Karpas-422 (cell line): Measurements from ENCODE around the gene SLC26A1. TPM values are rescaled to one million over a fixed set of nuclear protein-coding genes. Genes with fewer than 3 reads are reported as not detected.
"Not testable (repeated sequence)": the region's sequence is repeated elsewhere in the genome, so short reads cannot be mapped to it uniquely, and the experiment has no call there.

ENCODE experiments used
- DNase-seq: peaks from one replicate; pipeline ENCODE4 v3.0.0-alpha.2; 2015
- H2AFZ ChIP-seq: fragments of 200-600 bp; sonication (generic); 2 replicates; pipeline ENCODE4 v1.6.1; 2014; ENCODE audit warnings: antibody characterized with exemption, low read length, mixed read lengths
- H3K27ac ChIP-seq: fragments of 200-600 bp; sonication (generic); 2 replicates; pipeline ENCODE4 v1.5.1; 2014; ENCODE audit warnings: mild to moderate bottlenecking, low read length, moderate library complexity
- H3K27me3 ChIP-seq: fragments of 200-600 bp; sonication (generic); 2 replicates; pipeline ENCODE4 v1.6.1; 2014; ENCODE audit warnings: low read length, mixed read lengths
- H3K36me3 ChIP-seq: fragments of 200-600 bp; sonication (generic); 2 replicates; pipeline ENCODE4 v1.6.1; 2014; ENCODE audit warnings: low read length, mixed read lengths; ENCODE audit not compliant: insufficient read depth
- H3K4me1 ChIP-seq: fragments of 200-600 bp; sonication (generic); 2 replicates; pipeline ENCODE4 v1.6.1; 2014; ENCODE audit warnings: mild to moderate bottlenecking, low read length, mixed read lengths
- H3K4me2 ChIP-seq: fragments of 200-600 bp; sonication (generic); 2 replicates; pipeline ENCODE4 v1.6.1; 2014; ENCODE audit warnings: low read length, low read depth, mild to moderate bottlenecking; ENCODE audit not compliant: poor library complexity, severe bottlenecking
- H3K4me3 ChIP-seq: fragments of 200-600 bp; sonication (generic); 2 replicates; pipeline ENCODE4 v1.5.1; 2014; ENCODE audit warnings: mild to moderate bottlenecking, antibody characterized with exemption, low read length, mixed read lengths
- H3K79me2 ChIP-seq: fragments of 200-600 bp; sonication (generic); 2 replicates; pipeline ENCODE4 v1.6.1; 2014; ENCODE audit warnings: mild to moderate bottlenecking, low read length, mixed read lengths
- H3K9ac ChIP-seq: fragments of 200-600 bp; sonication (generic); 2 replicates; pipeline ENCODE4 v1.6.0; 2014; ENCODE audit warnings: low read length
- H3K9me2 ChIP-seq: fragments of 200-600 bp; sonication (generic), shearing (Covaris generic); replicated peaks from 2 replicates; pipeline ENCODE4 v1.6.0; 2014; ENCODE audit warnings: mild to moderate bottlenecking, low read length, moderate library complexity; ENCODE audit not compliant: insufficient read depth
- H3K9me3 ChIP-seq: fragments of 300-700, 200-600 bp; sonication (generic); 2 replicates; pipeline ENCODE4 v1.6.1; 2014; ENCODE audit warnings: low read length, mixed read lengths
- H4K20me1 ChIP-seq: fragments of 200-600 bp; sonication (generic); 2 replicates; pipeline ENCODE4 v1.6.1; 2014; ENCODE audit warnings: mild to moderate bottlenecking, antibody characterized with exemption, low read length, low read depth; ENCODE audit not compliant: insufficient read depth
- total RNA-seq: library from RNA; depleted of rRNA; stranded (reverse); fragments of >200 nt; shearing (Covaris generic); gene quantifications from 2 replicates; pipeline ENCODE4 v1.2.3, GENCODE V29; 2014; ENCODE audit warnings: low replicate concordance

The SLC26A1 gene
- total RNA-seq, 1 experiment from 2014 or later: not detected

GRCh38 chr4:999882-1000425 lies 6.8 kb upstream of the SLC26A1 start:
- no peak overlapping the region for H2AFZ ChIP-seq
- H3K27me3 ChIP-seq: no peaks in the 10 kb centered on the region
- no peaks in the 10 kb centered on the region for H3K79me2 ChIP-seq
- peak overlapping the region; percentile 88 for H3K27ac ChIP-seq
- H3K9ac ChIP-seq: peak overlapping the region; percentile 20; the same call in 1 of the 2 replicates
- peaks cover 18% of the 10 kb centered on the region; the same call in 1 of the 2 replicates for H4K20me1 ChIP-seq
- no peaks in the 10 kb centered on the region for H3K36me3 ChIP-seq
- peak overlapping the region; percentile 61 for H3K4me2 ChIP-seq
- peaks cover 25% of the 10 kb centered on the region for H3K4me1 ChIP-seq
- H3K9me2 ChIP-seq: no peaks in the 10 kb centered on the region
- H3K9me3 ChIP-seq: no peaks in the 10 kb centered on the region
- H3K4me3 ChIP-seq: peak overlapping the region; percentile 40; the same call in 1 of the 2 replicates
- peak; percentile 88 for DNase-seq

GRCh38 chr4:999240-999863 lies 6.1 kb upstream of the SLC26A1 start:
- H3K36me3 ChIP-seq, H3K27me3 ChIP-seq, H3K4me2 ChIP-seq, DNase-seq, H2AFZ ChIP-seq, H3K79me2 ChIP-seq, H3K9me3 ChIP-seq, H3K4me3 ChIP-seq, H3K9me2 ChIP-seq, H3K9ac ChIP-seq: not testable (repeated sequence)
- peaks cover 25% of the 10 kb centered on the region for H3K4me1 ChIP-seq
- H3K27ac ChIP-seq: peak overlapping the region; percentile 82
- H4K20me1 ChIP-seq: peaks cover 18% of the 10 kb centered on the region; the same call in 1 of the 2 replicates

DNA sequence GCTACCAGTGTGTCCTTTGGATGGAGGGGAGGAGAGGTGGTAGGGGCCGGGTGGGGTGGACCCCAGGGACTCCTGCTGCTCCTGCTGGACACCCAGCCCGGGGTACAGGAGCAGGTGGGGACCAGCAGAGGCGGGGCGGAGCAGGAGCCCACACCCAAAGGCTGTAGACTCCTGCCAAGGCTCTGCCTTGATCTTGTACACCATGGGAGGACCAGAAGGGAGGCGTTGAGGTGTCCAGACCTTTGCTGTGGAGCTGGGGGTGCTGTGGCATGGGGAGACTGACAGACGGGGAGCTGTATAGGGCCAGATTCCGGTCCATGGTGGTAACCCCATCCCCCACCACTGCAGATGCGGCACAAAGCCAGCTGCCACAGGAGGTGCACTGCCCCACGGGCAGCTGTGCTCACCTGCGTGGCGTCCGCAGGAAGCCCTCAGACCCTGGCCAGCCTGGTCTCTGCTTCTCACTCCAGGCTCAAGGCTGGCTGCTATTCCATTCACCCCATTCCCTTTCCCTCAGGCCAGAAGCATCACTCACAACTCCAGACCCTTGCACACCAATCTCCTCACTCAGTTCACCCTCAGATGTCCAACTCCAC lies 5.0 kb upstream of the SLC26A1 start:
- H3K79me2 ChIP-seq: no peaks in the 10 kb centered on the region
- H3K9ac ChIP-seq: no peak overlapping the region
- H4K20me1 ChIP-seq: peaks cover 18% of the 10 kb centered on the region; the same call in 1 of the 2 replicates
- H3K36me3 ChIP-seq: no peaks in the 10 kb centered on the region
- H3K4me2 ChIP-seq: no peak overlapping the region
- H2AFZ ChIP-seq: no peak overlapping the region
- H3K9me3 ChIP-seq: no peaks in the 10 kb centered on the region
- H3K4me3 ChIP-seq: no peak overlapping the region
- H3K9me2 ChIP-seq: no peaks in the 10 kb centered on the region
- no peak for DNase-seq
- H3K27ac ChIP-seq: no peak overlapping the region
- no peaks in the 10 kb centered on the region for H3K27me3 ChIP-seq
- H3K4me1 ChIP-seq: peaks cover 25% of the 10 kb centered on the region

GRCh38 chr4:997375-998071 lies 4.3 kb upstream of the SLC26A1 start:
- no peak for DNase-seq
- H3K36me3 ChIP-seq: no peaks in the 10 kb centered on the region
- H3K4me3 ChIP-seq: no peak overlapping the region
- H3K4me1 ChIP-seq: peaks cover 28% of the 10 kb centered on the region
- H3K4me2 ChIP-seq: no peak overlapping the region
- no peak overlapping the region for H2AFZ ChIP-seq
- H3K27ac ChIP-seq: no peak overlapping the region
- no peak overlapping the region for H3K9ac ChIP-seq
- no peaks in the 10 kb centered on the region for H3K27me3 ChIP-seq
- H4K20me1 ChIP-seq: peaks cover 18% of the 10 kb centered on the region; the same call in 1 of the 2 replicates
- no peaks in the 10 kb centered on the region for H3K9me3 ChIP-seq
- H3K79me2 ChIP-seq: no peaks in the 10 kb centered on the region
- H3K9me2 ChIP-seq: no peaks in the 10 kb centered on the region

GRCh38 chr4:996997-997374 lies 3.8 kb upstream of the SLC26A1 start:
- Histone ChIP-seq H3K27me3 (no peaks in the 10 kb centered on the region), H2AFZ (no peak overlapping the region), H3K79me2 (no peaks in the 10 kb centered on the region), H3K4me3 (no peak overlapping the region), H4K20me1 (peaks cover 18% of the 10 kb centered on the region; the same call in 1 of the 2 replicates), H3K9me2 (no peaks in the 10 kb centered on the region), H3K9ac (no peak overlapping the region), H3K4me2 (no peak overlapping the region), H3K36me3 (no peaks in the 10 kb centered on the region), H3K27ac (no peak overlapping the region), H3K4me1 (peaks cover 28% of the 10 kb centered on the region), H3K9me3 (no peaks in the 10 kb centered on the region)
- no peak for DNase-seq

GRCh38 chr4:996030-996996 lies 3.1 kb upstream of the SLC26A1 start:
- H3K27me3 ChIP-seq: no peaks in the 10 kb centered on the region
- H3K27ac ChIP-seq: no peak overlapping the region
- no peaks in the 10 kb centered on the region for H3K79me2 ChIP-seq
- peaks cover 18% of the 10 kb centered on the region; the same call in 1 of the 2 replicates for H4K20me1 ChIP-seq
- no peak for DNase-seq
- peaks cover 28% of the 10 kb centered on the region for H3K4me1 ChIP-seq
- no peak overlapping the region for H3K9ac ChIP-seq
- no peak overlapping the region for H3K4me2 ChIP-seq
- H3K9me2 ChIP-seq: no peaks in the 10 kb centered on the region
- no peaks in the 10 kb centered on the region for H3K36me3 ChIP-seq
- no peak overlapping the region for H3K4me3 ChIP-seq
- no peak overlapping the region for H2AFZ ChIP-seq
- H3K9me3 ChIP-seq: no peaks in the 10 kb centered on the region

DNA sequence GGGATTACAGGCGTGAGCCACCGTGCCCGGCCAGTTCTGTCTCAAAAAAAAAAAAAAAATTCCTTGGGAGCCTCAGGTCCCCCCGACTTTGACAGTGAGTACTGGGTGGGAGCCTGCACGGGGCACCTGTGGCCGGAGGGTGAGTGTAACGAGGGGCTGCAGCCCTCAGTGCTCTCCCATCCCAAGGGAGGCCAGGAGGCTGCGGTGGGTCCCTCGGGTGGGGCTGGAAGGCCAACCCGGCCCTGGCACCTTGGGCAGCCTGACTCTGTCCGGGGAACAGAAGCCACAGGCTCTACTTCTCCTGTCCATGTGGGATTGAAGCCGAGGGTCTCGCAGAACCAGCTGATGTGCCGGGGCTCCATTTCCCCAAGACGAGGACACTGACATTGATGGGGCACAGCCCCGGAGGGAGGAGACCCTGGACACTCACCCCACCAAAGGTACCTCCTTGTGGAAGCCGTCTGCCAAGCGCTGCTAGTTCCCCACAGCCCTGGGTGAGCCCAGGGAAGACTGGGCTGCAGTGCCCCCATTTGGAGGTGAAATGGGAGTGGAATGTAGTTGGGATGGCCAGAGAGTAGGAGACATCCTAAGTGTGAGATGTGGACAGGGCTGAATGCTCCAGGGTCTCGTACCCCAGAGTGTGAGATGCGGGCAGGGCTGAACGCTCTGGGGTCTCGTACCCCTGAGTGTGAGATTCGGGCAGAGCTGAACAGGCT lies 2.3 kb upstream of the SLC26A1 start:
- Histone ChIP-seq H3K27ac (no peak overlapping the region), H3K9ac (no peak overlapping the region)
- DNase-seq: no peak

More for the DNA sequence above, 2.3 kb upstream of the SLC26A1 start:
- Histone ChIP-seq H4K20me1 (peaks cover 18% of the 10 kb centered on the region; the same call in 1 of the 2 replicates), H3K9me2 (no peaks in the 10 kb centered on the region), H3K27me3 (no peaks in the 10 kb centered on the region), H3K4me1 (peaks cover 23% of the 10 kb centered on the region), H3K36me3 (no peaks in the 10 kb centered on the region), H2AFZ (no peak overlapping the region), H3K9me3 (no peaks in the 10 kb centered on the region), H3K4me3 (no peak overlapping the region), H3K4me2 (no peak overlapping the region), H3K79me2 (no peaks in the 10 kb centered on the region)
